Liver (tissue), 9 donors: ENCODE measurements around the gene MYO6. TPM values are rescaled to one million over a fixed set of nuclear protein-coding genes. Genes with fewer than 3 reads are reported as not detected.

ENCODE experiments used
- DNase-seq: peaks from one replicate; pipeline ENCODE4 v3.0.0-alpha.2; 2017; ENCODE audit warnings: low spot score
- H3K27ac ChIP-seq, 2 donors: one replicate each; pipeline ENCODE4 v1.7.0; 2013; ENCODE audit warnings: inconsistent platforms in 2 of 2, low read length in 2 of 2, control low read depth in 1 of 2, low read depth in 1 of 2, mild to moderate bottlenecking in 1 of 2
- H3K27me3 ChIP-seq, 4 donors: one replicate each; pipeline versions ENCODE4 v1.6.1 to v1.7.0; 2013; ENCODE audit warnings: low read length in 3 of 4, inconsistent platforms in 1 of 4, mild to moderate bottlenecking in 1 of 4, moderate library complexity in 1 of 4; ENCODE audit not compliant: control insufficient read depth in 4 of 4, insufficient read depth in 4 of 4
- H3K36me3 ChIP-seq, 4 donors: one replicate each; pipeline versions ENCODE4 v1.6.1 to v1.7.0; 2013; ENCODE audit warnings: low read length in 3 of 4, mild to moderate bottlenecking in 3 of 4, low read depth in 1 of 4, moderate library complexity in 1 of 4; ENCODE audit not compliant: control insufficient read depth in 4 of 4, insufficient read depth in 3 of 4
- H3K4me1 ChIP-seq, 4 donors: one replicate each; pipeline versions ENCODE4 v1.6.1 to v1.7.0; 2013; ENCODE audit warnings: low read length in 3 of 4, mild to moderate bottlenecking in 3 of 4, moderate library complexity in 1 of 4; ENCODE audit not compliant: control insufficient read depth in 4 of 4, insufficient read depth in 4 of 4
- H3K4me3 ChIP-seq, 3 donors: one replicate each; pipeline versions ENCODE4 v1.6.1 to v1.7.0; 2013; ENCODE audit warnings: low read length in 3 of 3, control low read depth in 1 of 3, low read depth in 1 of 3, mild to moderate bottlenecking in 1 of 3
- H3K9ac ChIP-seq, 2 donors: one replicate each; pipeline ENCODE4 v1.7.0; 2013; ENCODE audit warnings: low read length in 2 of 2, mild to moderate bottlenecking in 2 of 2, moderate library complexity in 2 of 2, control low read depth in 1 of 2, low read depth in 1 of 2
- H3K9me3 ChIP-seq, 4 donors: one replicate each; pipeline versions ENCODE4 v1.6.1 to v1.7.0; 2013; ENCODE audit warnings: low read length in 3 of 4; ENCODE audit not compliant: control insufficient read depth in 4 of 4
- EGR1 ChIP-seq, 2 donors: IDR thresholded peaks; 2 replicates each; pipeline ENCODE4 v1.6.1; 2016 to 2018; ENCODE audit warnings: antibody characterized with exemption in 2 of 2, low read depth in 2 of 2
- FOXA1 ChIP-seq: IDR thresholded peaks from 2 replicates; pipeline ENCODE4 v1.6.1; 2016; ENCODE audit warnings: antibody characterized with exemption
- FOXA2 ChIP-seq: IDR thresholded peaks from 2 replicates; pipeline ENCODE4 v1.6.1; 2016; ENCODE audit warnings: antibody characterized with exemption
- GABPA ChIP-seq, 2 donors: IDR thresholded peaks in 1 of 2; conservative IDR thresholded peaks in 1 of 2; 2 replicates each; pipeline ENCODE4 v1.6.1; 2016; ENCODE audit warnings: antibody characterized with exemption in 2 of 2, mild to moderate bottlenecking in 1 of 2, moderate library complexity in 1 of 2
- HNF4A ChIP-seq, 2 donors: conservative IDR thresholded peaks; 2 replicates each; pipeline ENCODE4 v1.6.1; 2016; ENCODE audit warnings: antibody characterized with exemption in 2 of 2, mild to moderate bottlenecking in 2 of 2
- HNF4G ChIP-seq: IDR thresholded peaks from 2 replicates; pipeline ENCODE4 v1.6.1; 2016; ENCODE audit warnings: antibody characterized with exemption
- JUND ChIP-seq, 2 donors: IDR thresholded peaks; 2 replicates each; pipeline ENCODE4 v1.6.1; 2016; ENCODE audit warnings: antibody characterized with exemption in 2 of 2
- NR2F2 ChIP-seq: IDR thresholded peaks from 2 replicates; pipeline ENCODE4 v1.6.1; 2016; ENCODE audit warnings: antibody characterized with exemption
- RAD21 ChIP-seq, 2 donors: IDR thresholded peaks; 2 replicates each; pipeline ENCODE4 v1.6.1; 2016; ENCODE audit warnings: antibody characterized with exemption in 2 of 2, mild to moderate bottlenecking in 2 of 2
- RXRA ChIP-seq, 2 donors: IDR thresholded peaks; 2 replicates each; pipeline ENCODE4 v1.6.1; 2017 to 2018; ENCODE audit warnings: antibody characterized with exemption in 2 of 2, mild to moderate bottlenecking in 1 of 2
- SP1 ChIP-seq: IDR thresholded peaks from 2 replicates; pipeline ENCODE4 v1.6.1; 2018; ENCODE audit warnings: antibody characterized with exemption, mild to moderate bottlenecking
- TAF1 ChIP-seq: conservative IDR thresholded peaks from 2 replicates; pipeline ENCODE4 v1.6.1; 2016; ENCODE audit warnings: antibody characterized with exemption, mild to moderate bottlenecking
- YY1 ChIP-seq: IDR thresholded peaks from 2 replicates; pipeline ENCODE4 v1.6.1; 2016; ENCODE audit warnings: antibody characterized with exemption, mild to moderate bottlenecking
- WGBS: extraction: QIAGEN DNeasy Blood & Tissue Kit; methylation state at CpG from one replicate; pipeline ENCODE4 v1.1.7; 2013; 5-methylcytosine and 5-hydroxymethylcytosine counted together
- polyA plus RNA-seq, 2 donors: library from polyadenylated mRNA; stranded (reverse) in 1 of 2; unstranded in 1 of 2; fragments of 200-250 nt in 1 of 2; fragments of >200 nt in 1 of 2; fragmentation: Nextera tagmentation in 1 of 2; extraction: Ambion mirVana in 1 of 2; gene quantifications; one replicate each; pipeline versions ENCODE4 v1.2.1 to v1.2.3, GENCODE V29; 2013 to 2015
- total RNA-seq, 2 donors: library from RNA; depleted of rRNA; stranded (reverse); fragments of >200 nt; gene quantifications; one replicate each; pipeline ENCODE4 v1.2.3, GENCODE V29; 2014
- TF ChIP-seq, protein P1 (sequence below): IDR thresholded peaks from 2 replicates; pipeline ENCODE4 v1.6.1; 2016; ENCODE audit warnings: antibody characterized with exemption
- TF ChIP-seq, protein P2 (sequence below): IDR thresholded peaks from 2 replicates; pipeline ENCODE4 v1.6.1; 2016; ENCODE audit warnings: antibody characterized with exemption
- TF ChIP-seq, protein P3 (sequence below): IDR thresholded peaks from 2 replicates; pipeline ENCODE4 v1.6.1; 2016; ENCODE audit warnings: antibody characterized with exemption, mild to moderate bottlenecking
- TF ChIP-seq, protein P4 (sequence below): fragments of 150-350 bp; IDR thresholded peaks from 2 replicates; pipeline ENCODE4 v1.5.1; 2017; ENCODE audit warnings: improper control_type of control experiment, low read depth, low read length; ENCODE audit not compliant: missing input control
- TF ChIP-seq, protein P5 (sequence below): IDR thresholded peaks from 2 replicates; pipeline ENCODE4 v1.6.1; 2016; ENCODE audit warnings: antibody characterized with exemption
- donor health status: healthy.
- donor health status: healthy.
- donor health status: healthy.
- donor health status: healthy.
- donor health status: healthy.

Gene MYO6
- total and polyA plus RNA-seq, 4 donors, result 6.5 to 18.3 (median 12.7) TPM

DNA sequence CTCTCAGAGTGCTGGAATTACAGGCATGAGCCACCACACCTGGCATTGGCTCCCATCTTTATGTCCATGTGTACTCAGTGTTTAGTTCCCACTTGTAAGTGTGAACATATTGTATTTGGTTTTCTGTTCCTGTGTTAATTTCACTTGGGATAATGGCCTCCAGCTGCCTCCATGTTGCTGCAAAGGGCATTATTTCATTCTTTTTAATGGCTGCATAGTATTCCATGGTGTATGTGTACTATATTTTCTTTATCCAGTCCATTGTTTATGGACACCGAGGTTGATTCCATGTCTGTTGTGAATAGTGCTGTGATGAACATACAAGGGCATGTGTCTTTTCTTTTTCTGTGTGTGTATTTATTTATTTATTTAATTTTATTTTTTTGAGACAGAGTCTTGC lies 47.7 kb downstream of the MYO6 start:
- Histone ChIP-seq H3K27me3 (no peaks in the 10 kb centered on the region), H3K4me1 (peaks cover 0 to 2% (median 0%) of the 10 kb centered on the region in 4 donors), H3K4me3 (no peak overlapping the region), H3K9ac (no peak overlapping the region), H3K9me3 (no peaks in the 10 kb centered on the region), H3K36me3 (no peaks in the 10 kb centered on the region), H3K27ac (no peak overlapping the region)
- 99% methylated on average over 1 of the region's 1 CpG for WGBS
- TF ChIP-seq, protein P1, sequence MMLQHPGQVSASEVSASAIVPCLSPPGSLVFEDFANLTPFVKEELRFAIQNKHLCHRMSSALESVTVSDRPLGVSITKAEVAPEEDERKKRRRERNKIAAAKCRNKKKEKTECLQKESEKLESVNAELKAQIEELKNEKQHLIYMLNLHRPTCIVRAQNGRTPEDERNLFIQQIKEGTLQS, result no peak
- TF ChIP-seq GABPA (IDR thresholded peaks at IDR 0.05 in 1 of 2, conservative IDR thresholded peaks at IDR 0.05 in 1 of 2), result no peak
- TF ChIP-seq HNF4G, result no peak
- TF ChIP-seq, protein P2, sequence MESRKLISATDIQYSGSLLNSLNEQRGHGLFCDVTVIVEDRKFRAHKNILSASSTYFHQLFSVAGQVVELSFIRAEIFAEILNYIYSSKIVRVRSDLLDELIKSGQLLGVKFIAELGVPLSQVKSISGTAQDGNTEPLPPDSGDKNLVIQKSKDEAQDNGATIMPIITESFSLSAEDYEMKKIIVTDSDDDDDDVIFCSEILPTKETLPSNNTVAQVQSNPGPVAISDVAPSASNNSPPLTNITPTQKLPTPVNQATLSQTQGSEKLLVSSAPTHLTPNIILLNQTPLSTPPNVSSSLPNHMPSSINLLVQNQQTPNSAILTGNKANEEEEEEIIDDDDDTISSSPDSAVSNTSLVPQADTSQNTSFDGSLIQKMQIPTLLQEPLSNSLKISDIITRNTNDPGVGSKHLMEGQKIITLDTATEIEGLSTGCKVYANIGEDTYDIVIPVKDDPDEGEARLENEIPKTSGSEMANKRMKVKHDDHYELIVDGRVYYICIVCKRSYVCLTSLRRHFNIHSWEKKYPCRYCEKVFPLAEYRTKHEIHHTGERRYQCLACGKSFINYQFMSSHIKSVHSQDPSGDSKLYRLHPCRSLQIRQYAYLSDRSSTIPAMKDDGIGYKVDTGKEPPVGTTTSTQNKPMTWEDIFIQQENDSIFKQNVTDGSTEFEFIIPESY, result no peak
- TF ChIP-seq EGR1 (IDR thresholded peaks at IDR 0.05; ENCODE audit: low read depth in 2 of 2), result no peak
- TF ChIP-seq, protein P3, sequence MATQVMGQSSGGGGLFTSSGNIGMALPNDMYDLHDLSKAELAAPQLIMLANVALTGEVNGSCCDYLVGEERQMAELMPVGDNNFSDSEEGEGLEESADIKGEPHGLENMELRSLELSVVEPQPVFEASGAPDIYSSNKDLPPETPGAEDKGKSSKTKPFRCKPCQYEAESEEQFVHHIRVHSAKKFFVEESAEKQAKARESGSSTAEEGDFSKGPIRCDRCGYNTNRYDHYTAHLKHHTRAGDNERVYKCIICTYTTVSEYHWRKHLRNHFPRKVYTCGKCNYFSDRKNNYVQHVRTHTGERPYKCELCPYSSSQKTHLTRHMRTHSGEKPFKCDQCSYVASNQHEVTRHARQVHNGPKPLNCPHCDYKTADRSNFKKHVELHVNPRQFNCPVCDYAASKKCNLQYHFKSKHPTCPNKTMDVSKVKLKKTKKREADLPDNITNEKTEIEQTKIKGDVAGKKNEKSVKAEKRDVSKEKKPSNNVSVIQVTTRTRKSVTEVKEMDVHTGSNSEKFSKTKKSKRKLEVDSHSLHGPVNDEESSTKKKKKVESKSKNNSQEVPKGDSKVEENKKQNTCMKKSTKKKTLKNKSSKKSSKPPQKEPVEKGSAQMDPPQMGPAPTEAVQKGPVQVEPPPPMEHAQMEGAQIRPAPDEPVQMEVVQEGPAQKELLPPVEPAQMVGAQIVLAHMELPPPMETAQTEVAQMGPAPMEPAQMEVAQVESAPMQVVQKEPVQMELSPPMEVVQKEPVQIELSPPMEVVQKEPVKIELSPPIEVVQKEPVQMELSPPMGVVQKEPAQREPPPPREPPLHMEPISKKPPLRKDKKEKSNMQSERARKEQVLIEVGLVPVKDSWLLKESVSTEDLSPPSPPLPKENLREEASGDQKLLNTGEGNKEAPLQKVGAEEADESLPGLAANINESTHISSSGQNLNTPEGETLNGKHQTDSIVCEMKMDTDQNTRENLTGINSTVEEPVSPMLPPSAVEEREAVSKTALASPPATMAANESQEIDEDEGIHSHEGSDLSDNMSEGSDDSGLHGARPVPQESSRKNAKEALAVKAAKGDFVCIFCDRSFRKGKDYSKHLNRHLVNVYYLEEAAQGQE, result no peak
- TF ChIP-seq TAF1, result no peak
- no peak for TF ChIP-seq SP1
- no peak for DNase-seq

DNA sequence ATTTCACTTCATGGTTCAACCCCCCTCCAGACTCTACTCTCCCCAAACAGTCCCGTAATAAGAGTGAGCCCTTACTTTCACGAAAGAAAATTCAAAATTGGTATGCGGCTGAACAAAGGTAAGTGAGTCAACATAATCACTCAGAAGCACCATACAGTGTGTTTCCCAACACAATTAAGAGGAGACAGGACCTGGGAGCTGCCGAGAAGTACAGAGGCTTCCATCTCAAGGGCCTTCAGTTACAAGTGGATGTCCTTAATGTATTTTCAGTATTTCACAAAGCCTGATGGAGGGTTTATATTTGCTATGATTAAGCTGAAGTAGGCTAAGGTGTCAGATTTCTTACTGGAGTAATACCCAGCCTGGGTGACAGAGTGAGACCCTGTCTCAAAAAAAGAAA lies 51.1 kb downstream of the MYO6 start:
- Histone ChIP-seq H3K9me3 (no peaks in the 10 kb centered on the region), H3K9ac (no peak overlapping the region), H3K27ac (no peak overlapping the region), H3K4me3 (no peak overlapping the region), H3K4me1 (peaks cover 0 to under 1% (median 0%) of the 10 kb centered on the region in 4 donors), H3K27me3 (no peaks in the 10 kb centered on the region), H3K36me3 (no peaks in the 10 kb centered on the region)
- TF ChIP-seq, protein P1, result no peak
- TF ChIP-seq RXRA (IDR thresholded peaks at IDR 0.05) (no peak), HNF4G (no peak), HNF4A (conservative IDR thresholded peaks at IDR 0.05) (no peak), TAF1 (no peak), NR2F2 (no peak), GABPA (IDR thresholded peaks at IDR 0.05 in 1 of 2, conservative IDR thresholded peaks at IDR 0.05 in 1 of 2) (no peak), EGR1 (IDR thresholded peaks at IDR 0.05; ENCODE audit: low read depth in 2 of 2) (no peak), RAD21 (IDR thresholded peaks at IDR 0.05) (no peak), YY1 (no peak), JUND (IDR thresholded peaks at IDR 0.05) (no peak), FOXA2 (no peak), SP1 (no peak), FOXA1 (no peak)
- TF ChIP-seq, protein P3, result no peak
- TF ChIP-seq, protein P4, sequence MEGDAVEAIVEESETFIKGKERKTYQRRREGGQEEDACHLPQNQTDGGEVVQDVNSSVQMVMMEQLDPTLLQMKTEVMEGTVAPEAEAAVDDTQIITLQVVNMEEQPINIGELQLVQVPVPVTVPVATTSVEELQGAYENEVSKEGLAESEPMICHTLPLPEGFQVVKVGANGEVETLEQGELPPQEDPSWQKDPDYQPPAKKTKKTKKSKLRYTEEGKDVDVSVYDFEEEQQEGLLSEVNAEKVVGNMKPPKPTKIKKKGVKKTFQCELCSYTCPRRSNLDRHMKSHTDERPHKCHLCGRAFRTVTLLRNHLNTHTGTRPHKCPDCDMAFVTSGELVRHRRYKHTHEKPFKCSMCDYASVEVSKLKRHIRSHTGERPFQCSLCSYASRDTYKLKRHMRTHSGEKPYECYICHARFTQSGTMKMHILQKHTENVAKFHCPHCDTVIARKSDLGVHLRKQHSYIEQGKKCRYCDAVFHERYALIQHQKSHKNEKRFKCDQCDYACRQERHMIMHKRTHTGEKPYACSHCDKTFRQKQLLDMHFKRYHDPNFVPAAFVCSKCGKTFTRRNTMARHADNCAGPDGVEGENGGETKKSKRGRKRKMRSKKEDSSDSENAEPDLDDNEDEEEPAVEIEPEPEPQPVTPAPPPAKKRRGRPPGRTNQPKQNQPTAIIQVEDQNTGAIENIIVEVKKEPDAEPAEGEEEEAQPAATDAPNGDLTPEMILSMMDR, result no peak
- TF ChIP-seq, protein P5, sequence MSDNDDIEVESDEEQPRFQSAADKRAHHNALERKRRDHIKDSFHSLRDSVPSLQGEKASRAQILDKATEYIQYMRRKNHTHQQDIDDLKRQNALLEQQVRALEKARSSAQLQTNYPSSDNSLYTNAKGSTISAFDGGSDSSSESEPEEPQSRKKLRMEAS, result no peak
- TF ChIP-seq, protein P2, result no peak
- 96% methylated on average over 4 of the region's 4 CpGs for WGBS
- no peak for DNase-seq
